ENCODE data around the gene LENEP. TPM values are rescaled to one million over a fixed set of nuclear protein-coding genes. Genes with fewer than 3 reads are reported as not detected.

LENEP gene
- total RNA-seq, 1 experiment from 2014 or later, result 0.42 TPM

- no TSS peak for BruUV-seq (replicated peaks)
- H3K9ac ChIP-seq (ENCODE audit: low read length), result no peak overlapping the region
- TF ChIP-seq CTCF (IDR thresholded peaks at IDR 0.05 in 2 of 3, conservative IDR thresholded peaks at IDR 0.05 in 1 of 3; ENCODE audit: borderline replicate concordance in 1 of 3, insufficient read depth in 1 of 3, low read depth in 2 of 3, low read length in 2 of 3) (no peak), MAX (IDR thresholded peaks at IDR 0.05) (no peak), SIN3A (IDR thresholded peaks at IDR 0.05; ENCODE audit: low read depth) (no peak), ATF3 (IDR thresholded peaks at IDR 0.05) (no peak), SRF (IDR thresholded peaks at IDR 0.05; ENCODE audit: low read depth) (no peak), FOSL1 (IDR thresholded peaks at IDR 0.05; ENCODE audit: low read depth) (no peak), JUND (IDR thresholded peaks at IDR 0.05) (no peak), REST (IDR thresholded peaks at IDR 0.05; ENCODE audit: low read depth) (no peak), EGR1 (IDR thresholded peaks at IDR 0.05; ENCODE audit: low read depth) (no peak), POLR2A (IDR thresholded peaks at IDR 0.05; ENCODE audit: borderline replicate concordance, extremely low read depth, insufficient read depth, insufficient read length) (no peak), TCF7L2 (IDR thresholded peaks at IDR 0.05; ENCODE audit: borderline replicate concordance, extremely low read depth, insufficient read depth, insufficient read length) (no peak), ZFX (IDR thresholded peaks at IDR 0.05) (no peak), EZH2 (IDR thresholded peaks at IDR 0.05) (no peak), EZH2phosphoT487 (IDR thresholded peaks at IDR 0.05; ENCODE audit: borderline replicate concordance) (no peak), POLR2AphosphoS5 (IDR thresholded peaks at IDR 0.05; ENCODE audit: low read depth, low read length) (no peak), CEBPB (IDR thresholded peaks at IDR 0.05; ENCODE audit: low read depth) (no peak), ZNF274 (IDR thresholded peaks at IDR 0.05; ENCODE audit: low read depth, low read length) (no peak), ZBTB33 (IDR thresholded peaks at IDR 0.05; ENCODE audit: extremely low read depth, insufficient replicate concordance, low read length) (no peak)
- no peak overlapping the region for H3K4me3 ChIP-seq (replicated peaks in 1 of 2; ENCODE audit: low read depth in 1 of 2, low read length in 2 of 2)
- H3K4me2 ChIP-seq (ENCODE audit: low read length), result no peak overlapping the region
- H3K79me2 ChIP-seq (ENCODE audit: insufficient read depth, low read length), result no peaks in the 10 kb centered on the region
- 0 out of 2 replicates have a peak, but pooled peaks have one; percentile 36 for ATAC-seq
- H3K4me1 ChIP-seq (ENCODE audit: control insufficient read depth in 1 of 2, insufficient read depth in 2 of 2, low read length in 2 of 2), result peaks cover 0 to 11% of the 10 kb centered on the region in 2 experiments; a peak in 2 of 4 replicates
- no peaks in the 10 kb centered on the region for H3K9me2 ChIP-seq (ENCODE audit: insufficient read depth)
- intact Hi-C loops (cut with micrococcal nuclease), result no loop called here
- RAD21 ChIA-PET (ENCODE audit: low non-redundant PET in 1 of 2, low total read pairs in 2 of 2, uncharacterized antibody in 2 of 2, unreplicated experiment in 2 of 2), result no interaction called here
- H3K27ac ChIP-seq (ENCODE audit: low read depth, low read length), result no peak overlapping the region
- H3K36me3 ChIP-seq (ENCODE audit: control insufficient read depth in 1 of 2, insufficient read depth in 2 of 2, low read length in 2 of 2), result no peaks in the 10 kb centered on the region
- CTCF ChIA-PET, result interaction anchor here (1.1 to 1.7 kb wide), 2 partner anchors 10 to 12 kb away, joined by 3 to 6 read pairs; partner anchors contain the start of gene ADAM15
- H4K20me1 ChIP-seq (ENCODE audit: insufficient read depth), result no peaks in the 10 kb centered on the region
- H3K9me3 ChIP-seq (ENCODE audit: control insufficient read depth in 1 of 2, insufficient read depth in 1 of 2, low read depth in 1 of 2, low read length in 2 of 2), result no peaks in the 10 kb centered on the region
- no peak for DNase-seq (ENCODE audit: low read depth, low spot score)
- H3K27me3 ChIP-seq (ENCODE audit: insufficient read depth, low read length), result no peaks in the 10 kb centered on the region
- H2AFZ ChIP-seq (ENCODE audit: low read depth, low read length, poor library complexity, severe bottlenecking), result no peak overlapping the region
- POLR2A ChIA-PET, result interaction anchor here (1.2 kb wide), 1 partner anchor 55 kb away, joined by 3 read pairs; the partner anchor contains the start of gene FLAD1
Observed at GRCh38 chr1:155038602-155039307, 45.4 kb downstream of the LENEP start.

Data from HCT116 (cell line).